Gastroesophageal sphincter (tissue), 3 donors: ENCODE measurements around the gene TRIM22.

Experiments used
- CTCF ChIP-seq, 4 experiments: fragments of 200-600 bp in 2 of 4; fragments of 450-650 bp in 2 of 4; sonication (generic) in 1 of 4; IDR thresholded peaks; one replicate each; pipeline ENCODE4 v1.5.1; 2017 to 2019; ENCODE audit warnings: antibody characterized with exemption in 4 of 4, mild to moderate bottlenecking in 2 of 4, moderate library complexity in 2 of 4
- EP300 ChIP-seq: sonication (generic); formaldehyde crosslinking; IDR thresholded peaks from one replicate; pipeline ENCODE4 v1.6.1; 2017; ENCODE audit warnings: antibody characterized with exemption, mild to moderate bottlenecking

DNA sequence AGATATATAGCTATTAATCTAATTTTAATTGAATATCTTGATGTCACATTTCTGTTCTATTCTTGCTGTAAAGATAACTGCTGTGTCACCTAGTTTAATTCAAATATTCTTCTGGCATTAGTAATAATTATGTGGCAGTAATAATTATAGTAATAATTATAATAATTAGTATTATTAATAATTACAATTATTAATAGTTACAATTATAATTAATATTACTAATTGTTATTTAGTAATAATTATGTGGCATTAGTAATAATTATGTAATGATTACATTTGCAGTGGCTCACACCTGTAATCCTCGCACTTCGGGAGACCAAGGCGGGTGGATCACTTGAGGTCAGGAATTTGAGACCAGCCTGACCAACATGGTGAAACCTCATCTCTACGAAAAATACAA, 3.2 kb upstream of the TRIM22 start:
- no peak for TF ChIP-seq CTCF (IDR thresholded peaks at IDR 0.05)
- no peak for TF ChIP-seq EP300
